Astrocyte of the cerebellum (primary cell): ENCODE results near the gene DLG5.

Experiments used
- DNase-seq: peaks from one replicate; pipeline ENCODE4 v3.0.0-alpha.2; 2011; ENCODE audit warnings: low read depth
- H3K4me3 ChIP-seq: 2 replicates; pipeline ENCODE4 v1.5.1; 2011; ENCODE audit warnings: mild to moderate bottlenecking, low read depth, low read length, moderate library complexity
- CTCF ChIP-seq: IDR thresholded peaks from 2 replicates; pipeline ENCODE4 v1.5.1; 2012; ENCODE audit warnings: low read length, low read depth, moderate library complexity, mild to moderate bottlenecking; ENCODE audit errors: missing control alignments
- in situ Hi-C: cut with HindIII; loops from 2 replicates; pipeline ENCODE4 v1.10.0; 2017; ENCODE audit warnings: low sequenced_read_pairs

Gene DLG5

GRCh38 chr10:77919713-77920108 is 6.8 kb downstream of the DLG5 start:
- in situ Hi-C loops, result no loop called here
- no peak for DNase-seq
- no peak overlapping the region for H3K4me3 ChIP-seq
- TF ChIP-seq CTCF, result no peak

- in situ Hi-C loops, result no loop called here
- no peak for DNase-seq
- H3K4me3 ChIP-seq, result no peak overlapping the region
- TF ChIP-seq CTCF, result no peak
Observed at GRCh38 chr10:77915319-77916105, 11.0 kb downstream of the DLG5 start.

- DNase-seq, result no peak
- no peak for TF ChIP-seq CTCF
- in situ Hi-C loops, result no loop called here
- H3K4me3 ChIP-seq, result no peak overlapping the region
Observed at GRCh38 chr10:77913090-77913489, 13.5 kb downstream of the DLG5 start.

- in situ Hi-C loops, result no loop called here
- no peak overlapping the region for H3K4me3 ChIP-seq
- TF ChIP-seq CTCF, result no peak
- DNase-seq, result no peak
Observed at GRCh38 chr10:77912576-77912975, 14.0 kb downstream of the DLG5 start.

- DNase-seq, result no peak
- in situ Hi-C loops, result no loop called here
- TF ChIP-seq CTCF, result no peak
- H3K4me3 ChIP-seq, result no peak overlapping the region
Observed at GRCh38 chr10:77911535-77912123, 14.9 kb downstream of the DLG5 start.

- no peak for TF ChIP-seq CTCF
- in situ Hi-C loops, result no loop called here
- no peak for DNase-seq
- no peak overlapping the region for H3K4me3 ChIP-seq
Observed at GRCh38 chr10:77910524-77911145, 15.9 kb downstream of the DLG5 start.
